Activated CD4-positive, alpha-beta T cell treated with anti-CD3 and anti-CD28 coated beads for 24 hours (primary cell): ENCODE results near the gene C6orf136.

ENCODE experiments used
- DNase-seq, 2 donors: peaks; one replicate each; pipeline ENCODE4 v3.0.0-alpha.2; 2020; ENCODE audit warnings: low read depth in 2 of 2

Gene C6orf136

GRCh38 chr6:30686908-30687658 is 40.1 kb downstream of the C6orf136 start:
- DNase-seq, result peak; percentile 72 to 90

- no peak for DNase-seq
These were observed 40.9 kb downstream of the C6orf136 start for GRCh38 chr6:30687659-30688431.

GRCh38 chr6:30688569-30688968 is 41.6 kb downstream of the C6orf136 start:
- no peak for DNase-seq

DNA sequence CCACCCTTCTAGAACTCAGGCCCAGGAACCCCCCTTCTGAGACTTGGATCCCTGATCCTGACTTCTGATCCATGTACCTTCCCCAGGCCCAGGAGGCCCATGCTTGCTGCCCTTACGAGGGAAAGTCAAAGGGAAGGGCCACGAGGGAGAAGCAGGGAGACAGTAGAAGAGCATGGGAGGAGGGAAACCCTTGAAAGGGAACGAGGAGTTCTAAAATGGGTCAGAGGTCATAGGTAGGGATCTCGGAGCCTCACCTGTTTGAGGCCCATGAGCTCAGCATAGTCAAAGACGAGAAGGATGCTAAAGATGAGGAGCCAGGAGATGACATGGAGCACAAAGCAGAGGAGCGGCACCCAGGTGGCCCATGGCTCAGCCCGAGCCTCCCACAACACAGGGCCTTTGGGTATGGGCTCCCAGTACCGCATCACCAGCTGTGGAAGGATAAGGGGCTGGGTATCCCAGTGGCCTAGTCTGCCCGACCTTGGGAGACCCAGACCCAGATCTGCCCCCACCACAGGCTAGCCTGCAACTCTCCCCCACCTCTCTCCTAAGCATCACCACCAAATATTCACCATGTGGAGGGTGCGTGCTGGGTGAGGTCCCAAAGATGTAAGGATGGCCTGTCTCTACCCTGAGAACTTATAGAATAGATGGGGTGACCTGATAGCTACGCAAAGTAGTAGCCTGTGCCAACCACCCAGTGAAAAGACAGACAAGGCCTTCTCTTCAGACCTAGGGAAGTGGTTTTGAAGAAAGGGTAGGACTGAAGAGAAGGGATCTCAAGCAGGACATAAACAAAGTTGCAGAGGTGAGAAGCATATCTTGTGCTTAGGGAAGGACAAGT is 42.3 kb downstream of the C6orf136 start:
- DNase-seq, result no peak

- DNase-seq, result no peak
These were observed 43.1 kb downstream of the C6orf136 start for GRCh38 chr6:30689985-30690384.

DNA sequence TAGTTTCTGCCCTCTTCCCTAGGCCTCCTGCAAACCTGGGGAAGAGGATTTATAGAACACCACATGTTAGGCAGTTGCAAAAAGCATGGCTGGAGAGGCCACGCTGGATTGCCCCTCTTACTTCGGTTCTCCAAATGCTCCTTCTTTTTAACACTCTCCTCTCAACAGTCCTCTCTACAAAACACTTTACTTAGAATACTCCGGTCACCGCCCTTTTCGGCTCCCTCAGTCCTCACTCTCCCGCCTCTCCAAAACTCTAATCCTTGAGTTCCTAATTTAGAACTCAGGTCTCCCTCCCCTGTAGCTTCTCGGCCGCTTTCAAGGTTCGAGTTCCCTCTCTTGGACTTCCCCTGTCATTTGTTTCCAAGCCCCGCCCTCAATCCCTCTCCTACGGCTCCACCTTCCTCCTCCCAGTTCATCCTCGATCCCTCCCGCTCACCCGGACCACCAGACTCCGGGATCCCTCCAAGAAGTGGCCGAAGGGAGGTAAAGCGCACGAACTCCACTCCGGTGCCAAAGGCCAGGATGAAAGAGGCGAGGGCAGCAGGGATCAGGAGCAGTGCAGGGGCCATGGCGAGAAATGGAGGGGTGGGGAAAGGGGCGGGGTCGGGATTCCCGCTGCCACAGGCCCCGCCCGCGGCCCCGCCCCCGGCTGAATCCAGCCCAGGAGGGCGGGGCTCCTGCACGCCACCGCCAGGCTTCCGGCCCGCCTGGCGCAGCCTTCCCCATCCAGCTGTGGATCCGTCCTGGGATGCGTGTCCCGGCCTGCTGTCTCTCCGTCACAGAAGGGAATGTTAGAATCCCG is 43.7 kb downstream of the C6orf136 start, which contains the start of gene NRM:
TSS of gene NRM (minus strand) at position 582 of the 805 bp plus-strand sequence. CDS start at position 572, 10 bp downstream.
- peak; percentile 70 to 78 for DNase-seq

- DNase-seq, result no peak
These were observed 44.4 kb downstream of the C6orf136 start for GRCh38 chr6:30691208-30691847.

GRCh38 chr6:30696432-30696831 is 49.5 kb downstream of the C6orf136 start:
- DNase-seq, result no peak

DNA sequence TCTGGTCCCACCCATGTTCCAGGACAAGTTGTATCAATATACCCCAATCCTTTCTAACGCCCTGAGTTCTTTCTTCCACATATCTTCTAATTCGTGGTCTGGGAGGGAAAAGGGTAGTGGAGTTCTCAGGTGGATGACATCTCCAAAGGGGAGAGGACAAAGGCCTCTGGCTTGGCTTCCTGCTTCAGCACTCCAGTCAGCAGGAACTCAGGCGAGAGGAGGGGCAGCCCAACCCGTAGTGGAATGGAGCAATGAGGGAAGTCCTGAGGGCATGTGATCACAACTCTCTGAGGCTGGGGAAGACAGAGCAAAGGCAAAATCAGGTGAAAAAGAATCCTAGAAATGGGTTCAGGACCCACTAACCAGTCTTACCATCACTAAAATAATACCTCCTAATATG is 53.4 kb downstream of the C6orf136 start:
- no peak for DNase-seq
